GM12878 (cell line): ENCODE data around the gene SLC37A1. TPM values are rescaled to one million over a fixed set of nuclear protein-coding genes. Genes with fewer than 3 reads are reported as not detected.

Experiments
- ATAC-seq: fragments of 200-7000 bp; cut with Tn5 transposase; 3 replicates; pipeline ENCODE4 v1.9.1; 2020; ENCODE audit warnings: mild to moderate bottlenecking, moderate library complexity
- BruUV-seq: library from RNA; stranded (reverse); fragments of 400-500 nt; replicated peaks from 2 replicates; lab custom pipeline; 2021; lab: Mats Ljungman, UMichigan
- CTCF ChIA-PET: fragments of 300-600 bp; sonication (Branson Sonifier 250); formaldehyde crosslinking; extraction: SDS; loops from one replicate; lab custom pipeline; 2021; ENCODE audit warnings: inconsistent platforms; lab: Yijun Ruan, JAX
- POLR2A ChIA-PET: fragments of 350-600 bp; formaldehyde crosslinking; extraction: SDS; loops from one replicate; lab custom pipeline; 2021; ENCODE audit warnings: inconsistent platforms; lab: Charles Lee
- RAD21 ChIA-PET: fragments of 300-600 bp; sonication (Branson Sonifier 250); formaldehyde crosslinking; loops from one replicate; lab custom pipeline; 2023; ENCODE audit warnings: antibody characterized with exemption; ENCODE audit not compliant: unreplicated experiment; lab: Charles Lee
- SMC1A ChIA-PET: fragments of 300-600 bp; sonication (Branson Sonifier 250); formaldehyde crosslinking; loops from one replicate; lab custom pipeline; 2023; ENCODE audit not compliant: unreplicated experiment, uncharacterized antibody; lab: Charles Lee
- DNase-seq: peaks from one replicate; pipeline ENCODE4 v3.0.0-alpha.2; 2011; ENCODE audit warnings: low read depth, low spot score
- FAIRE-seq: peaks from 3 replicates; lab custom pipeline; 2011; peaks lifted over from hg19 to GRCh38; lab: Jason Lieb, UNC
- H2AFZ ChIP-seq: 2 replicates; pipeline ENCODE4 v1.6.0; 2011; ENCODE audit warnings: low read depth, low read length, control low read depth; ENCODE audit not compliant: control insufficient read depth
- H3K27ac ChIP-seq: 2 replicates; pipeline ENCODE4 v1.5.1; 2011; ENCODE audit warnings: control low read depth; ENCODE audit not compliant: control insufficient read depth, insufficient read depth
- H3K27me3 ChIP-seq, 2 experiments: replicated peaks in 1 of 2; 2 replicates each; pipeline versions ENCODE4 v1.6.0 to v1.6.1; 2011; ENCODE audit warnings: low read length in 1 of 2; ENCODE audit not compliant: control insufficient read depth in 2 of 2, insufficient read depth in 2 of 2
- H3K36me3 ChIP-seq, 2 experiments: 2 replicates each; pipeline ENCODE4 v1.5.1; 2011; ENCODE audit warnings: low read length in 1 of 2; ENCODE audit not compliant: control insufficient read depth in 2 of 2, insufficient read depth in 2 of 2
- H3K4me1 ChIP-seq: 2 replicates; pipeline ENCODE4 v1.6.1; 2011; ENCODE audit warnings: mild to moderate bottlenecking, low read length, moderate library complexity, mixed read lengths; ENCODE audit not compliant: control insufficient read depth, insufficient read depth
- H3K4me2 ChIP-seq: 2 replicates; pipeline ENCODE4 v1.6.0; 2011; ENCODE audit warnings: control low read depth; ENCODE audit not compliant: control insufficient read depth, insufficient read depth
- H3K4me3 ChIP-seq: fragments of 200-600 bp; sonication (generic); 2 replicates; pipeline ENCODE4 v1.5.1; 2016
- H3K79me2 ChIP-seq: 2 replicates; pipeline ENCODE4 v1.6.0; 2011; ENCODE audit warnings: low read length; ENCODE audit not compliant: control insufficient read depth, insufficient read depth
- H3K9ac ChIP-seq: 2 replicates; pipeline ENCODE4 v1.8.0; 2011; ENCODE audit warnings: low read length, control low read depth, mixed read lengths; ENCODE audit not compliant: control insufficient read depth, insufficient read depth
- H3K9me3 ChIP-seq: replicated peaks from 3 replicates; pipeline ENCODE4 v1.5.1; 2011; ENCODE audit warnings: mild to moderate bottlenecking, low read length; ENCODE audit not compliant: control insufficient read depth, insufficient read depth
- H4K20me1 ChIP-seq: 2 replicates; pipeline ENCODE4 v1.6.0; 2011; ENCODE audit not compliant: control insufficient read depth, insufficient read depth
- CHD2 ChIP-seq: IDR thresholded peaks from 2 replicates; pipeline ENCODE4 v1.6.1; 2011; ENCODE audit warnings: low read depth, low read length, improper control_type of control experiment, borderline replicate concordance
- ESRRA ChIP-seq: IDR thresholded peaks from 2 replicates; pipeline ENCODE4 v1.6.1; 2012; ENCODE audit warnings: mild to moderate bottlenecking, low read length, improper control_type of control experiment
- WGBS: methylation state at CpG from one replicate; pipeline ENCODE4 v1.1.6; 2016; ENCODE audit warnings: low lambda C conversion rate; ENCODE audit not compliant: insufficient replicate concordance, insufficient coverage; ENCODE audit errors: missing lambda C conversion rate; 5-methylcytosine and 5-hydroxymethylcytosine counted together
- in situ Hi-C: fragments of 300-500 bp; cut with MboI; formaldehyde crosslinking; loops from 9 replicates; pipeline ENCODE4 v1.14.3; 2018; ENCODE audit warnings: mixed read lengths
- intact Hi-C: fragments of 100-400 bp; cut with micrococcal nuclease; formaldehyde crosslinking; loops from one replicate; pipeline ENCODE4 v1.14.2; 2022; ENCODE audit not compliant: unreplicated experiment
- polyA plus RNA-seq, 11 experiments: library from polyadenylated mRNA; depleted of rRNA in 4 of 11; unstranded in 6 of 11; stranded (reverse) in 5 of 11; fragments of >200 nt; fragmentation: Nextera tagmentation in 4 of 11; fragmentation: Illumina TruSeq in 1 of 11; extraction: Ambion mirVana in 4 of 11; extraction: Trizol in 1 of 11; gene quantifications; 1 replicate in 1 of 11; 2 replicates in 10 of 11; pipeline versions ENCODE4 v1.2.1 to v1.2.3, GENCODE V29; 2011 to 2016; ENCODE audit warnings: inconsistent platforms in 2 of 11, missing spikeins in 2 of 11, low read depth in 1 of 11
- total RNA-seq, 4 experiments: library from RNA; depleted of rRNA in 3 of 4; stranded (reverse); fragments of >200 nt in 3 of 4; fragmentation: Illumina TruSeq in 1 of 4; extraction: Trizol in 1 of 4; gene quantifications; 2 replicates each; pipeline versions ENCODE4 v1.2.1 to v1.2.3, GENCODE V29; 2013 to 2021

The SLC37A1 gene
- total and polyA plus RNA-seq, 10 of the 15 experiments (the other 5 are each of a cell fraction or from before 2014, with no cell fraction given) = 1.1 to 35.5 (median 24.4) TPM

DNA sequence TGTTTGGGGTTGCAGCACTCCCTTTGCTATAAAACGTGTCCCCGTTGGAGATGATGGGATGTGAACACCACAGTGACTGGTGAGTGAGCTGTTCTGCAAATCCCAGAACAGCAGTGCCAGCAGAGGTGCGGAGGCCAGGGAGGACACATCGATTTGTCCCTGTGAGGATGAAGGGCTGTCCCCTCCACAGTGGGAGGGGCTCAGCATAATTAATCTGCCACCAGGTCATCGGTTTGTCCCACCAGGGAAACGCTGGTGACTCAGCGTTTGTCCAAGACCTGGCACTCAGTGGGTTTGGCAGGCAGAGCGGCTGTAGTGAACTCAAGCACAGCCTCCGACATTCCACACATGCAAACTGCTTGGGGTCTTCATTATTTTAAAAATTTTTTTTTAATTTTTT is 117.0 kb downstream of the SLC37A1 start:
- TF ChIP-seq ESRRA (no peak), CHD2 (no peak)
- CTCF ChIA-PET = no interaction called here
- Histone ChIP-seq H2AFZ (no peak overlapping the region), H3K4me3 (no peak overlapping the region), H3K9me3 (no peaks in the 10 kb centered on the region; the same call in 2 of the 3 replicates), H3K27ac (no peak overlapping the region), H3K4me2 (no peak overlapping the region), H4K20me1 (no peaks in the 10 kb centered on the region), H3K27me3 (peaks cover 0 to 2% of the 10 kb centered on the region in 2 experiments; a peak in 2 of 4 replicates), H3K9ac (no peak overlapping the region), H3K36me3 (no peaks in the 10 kb centered on the region), H3K79me2 (no peaks in the 10 kb centered on the region), H3K4me1 (no peaks in the 10 kb centered on the region)
- RAD21 ChIA-PET = no interaction called here
- POLR2A ChIA-PET = no interaction called here
- no TSS peak for BruUV-seq
- 22% methylated on average over 9 of the region's 9 CpGs for WGBS
- no peak for FAIRE-seq
- intact Hi-C loops (no loop called here), in situ Hi-C loops (no loop called here)
- DNase-seq = no peak
- no peak for ATAC-seq
- SMC1A ChIA-PET = no interaction called here

Other genes starting within 250 kb of the SLC37A1 start
- not detected in 2 replicates for gene TFF3, start 198.4 kb upstream of the SLC37A1 start, total RNA-seq (2014; rRNA removed)
- not detected in 2 replicates for gene TFF3, start 198.4 kb upstream of the SLC37A1 start, total RNA-seq (2014; rRNA removed; fragmentation: Illumina TruSeq; extraction: Trizol)
- 0.74 TPM in 1 of 2 replicates, not detected in the other for gene TFF3, start 198.4 kb upstream of the SLC37A1 start, total RNA-seq (2021)
- gene TFF3, start 198.4 kb upstream of the SLC37A1 start, polyA plus RNA-seq (2011; rRNA removed) = not detected in 2 replicates
- gene TFF3, start 198.4 kb upstream of the SLC37A1 start, polyA plus RNA-seq (2014; fragmentation: Illumina TruSeq; extraction: Trizol) = not detected in 2 replicates
- not detected for gene TFF3, start 198.4 kb upstream of the SLC37A1 start, polyA plus RNA-seq (2014; fragmentation: Nextera tagmentation; extraction: Ambion mirVana)
- not detected in 2 replicates for gene TFF3, start 198.4 kb upstream of the SLC37A1 start, polyA plus RNA-seq (2014; rRNA removed)
- not detected for gene TFF3, start 198.4 kb upstream of the SLC37A1 start, polyA plus RNA-seq (2016; fragmentation: Nextera tagmentation; extraction: Ambion mirVana)
- not detected in 2 replicates for gene TFF2, start 162.9 kb upstream of the SLC37A1 start, total RNA-seq (2014; rRNA removed)
- not detected in 2 replicates for gene TFF2, start 162.9 kb upstream of the SLC37A1 start, total RNA-seq (2014; rRNA removed; fragmentation: Illumina TruSeq; extraction: Trizol)
- gene TFF2, start 162.9 kb upstream of the SLC37A1 start, total RNA-seq (2021) = not detected in 2 replicates
- 0.24 and 0.56 TPM in 2 replicates for gene TFF2, start 162.9 kb upstream of the SLC37A1 start, polyA plus RNA-seq (2011; rRNA removed)
- gene TFF2, start 162.9 kb upstream of the SLC37A1 start, polyA plus RNA-seq (2014; fragmentation: Illumina TruSeq; extraction: Trizol) = not detected in 2 replicates
- not detected for gene TFF2, start 162.9 kb upstream of the SLC37A1 start, polyA plus RNA-seq (2014; fragmentation: Nextera tagmentation; extraction: Ambion mirVana)
- gene TFF2, start 162.9 kb upstream of the SLC37A1 start, polyA plus RNA-seq (2014; rRNA removed) = not detected in 2 replicates
- gene TFF2, start 162.9 kb upstream of the SLC37A1 start, polyA plus RNA-seq (2016; fragmentation: Nextera tagmentation; extraction: Ambion mirVana) = not detected
- not detected in 2 replicates for gene TFF1, start 147.3 kb upstream of the SLC37A1 start, total RNA-seq (2014; rRNA removed)
- gene TFF1, start 147.3 kb upstream of the SLC37A1 start, total RNA-seq (2014; rRNA removed; fragmentation: Illumina TruSeq; extraction: Trizol) = not detected in 2 replicates
- 0.40 TPM in 1 of 2 replicates, not detected in the other for gene TFF1, start 147.3 kb upstream of the SLC37A1 start, total RNA-seq (2021)
- gene TFF1, start 147.3 kb upstream of the SLC37A1 start, polyA plus RNA-seq (2011; rRNA removed) = not detected in 2 replicates
- gene TFF1, start 147.3 kb upstream of the SLC37A1 start, polyA plus RNA-seq (2014; fragmentation: Illumina TruSeq; extraction: Trizol) = not detected in 2 replicates
- gene TFF1, start 147.3 kb upstream of the SLC37A1 start, polyA plus RNA-seq (2014; fragmentation: Nextera tagmentation; extraction: Ambion mirVana) = under 1 TPM in 1 of 2 experiments, not detected in 1; 0.13 TPM
- gene TFF1, start 147.3 kb upstream of the SLC37A1 start, polyA plus RNA-seq (2014; rRNA removed) = 0.24 TPM in 1 of 2 replicates, not detected in the other
- gene TFF1, start 147.3 kb upstream of the SLC37A1 start, polyA plus RNA-seq (2016; fragmentation: Nextera tagmentation; extraction: Ambion mirVana) = not detected
- 0.65 and 1.4 TPM in 2 replicates for gene TMPRSS3, start 117.8 kb upstream of the SLC37A1 start, total RNA-seq (2014; rRNA removed)
- gene TMPRSS3, start 117.8 kb upstream of the SLC37A1 start, total RNA-seq (2014; rRNA removed; fragmentation: Illumina TruSeq; extraction: Trizol) = 0.63 and 0.83 TPM in 2 replicates
- 0.90 and 1.2 TPM in 2 replicates for gene TMPRSS3, start 117.8 kb upstream of the SLC37A1 start, total RNA-seq (2021)
- not detected in 2 replicates for gene TMPRSS3, start 117.8 kb upstream of the SLC37A1 start, polyA plus RNA-seq (2011; rRNA removed)
- gene TMPRSS3, start 117.8 kb upstream of the SLC37A1 start, polyA plus RNA-seq (2014; fragmentation: Illumina TruSeq; extraction: Trizol) = 0.17 and 0.51 TPM in 2 replicates
- gene TMPRSS3, start 117.8 kb upstream of the SLC37A1 start, polyA plus RNA-seq (2014; fragmentation: Nextera tagmentation; extraction: Ambion mirVana) = 1 to 10 TPM in 1 of 2 experiments, under 1 TPM in 1; 0.82 to 1.5 TPM
- 0.51 and 1.3 TPM in 2 replicates for gene TMPRSS3, start 117.8 kb upstream of the SLC37A1 start, polyA plus RNA-seq (2014; rRNA removed)
- under 1 TPM; 0.56 to 0.59 TPM for gene TMPRSS3, start 117.8 kb upstream of the SLC37A1 start, polyA plus RNA-seq (2016; fragmentation: Nextera tagmentation; extraction: Ambion mirVana)
- 0.05 and 0.17 TPM in 2 replicates for gene UBASH3A, start 110.0 kb upstream of the SLC37A1 start, total RNA-seq (2014; rRNA removed)
- 0.05 and 0.13 TPM in 2 replicates for gene UBASH3A, start 110.0 kb upstream of the SLC37A1 start, total RNA-seq (2014; rRNA removed; fragmentation: Illumina TruSeq; extraction: Trizol)
- gene UBASH3A, start 110.0 kb upstream of the SLC37A1 start, total RNA-seq (2021) = 0.27 and 0.28 TPM in 2 replicates
- gene UBASH3A, start 110.0 kb upstream of the SLC37A1 start, polyA plus RNA-seq (2011; rRNA removed) = 0.16 and 0.33 TPM in 2 replicates
- gene UBASH3A, start 110.0 kb upstream of the SLC37A1 start, polyA plus RNA-seq (2014; fragmentation: Illumina TruSeq; extraction: Trizol) = 0.17 and 0.21 TPM in 2 replicates
- gene UBASH3A, start 110.0 kb upstream of the SLC37A1 start, polyA plus RNA-seq (2014; fragmentation: Nextera tagmentation; extraction: Ambion mirVana) = under 1 TPM in 1 of 2 experiments, not detected in 1; 0.04 TPM
- 0.20 and 0.23 TPM in 2 replicates for gene UBASH3A, start 110.0 kb upstream of the SLC37A1 start, polyA plus RNA-seq (2014; rRNA removed)
- gene UBASH3A, start 110.0 kb upstream of the SLC37A1 start, polyA plus RNA-seq (2016; fragmentation: Nextera tagmentation; extraction: Ambion mirVana) = under 1 TPM; 0.26 to 0.39 TPM
- 0.11 and 0.33 TPM in 2 replicates for gene RSPH1, start 17.6 kb upstream of the SLC37A1 start, total RNA-seq (2014; rRNA removed)
- gene RSPH1, start 17.6 kb upstream of the SLC37A1 start, total RNA-seq (2014; rRNA removed; fragmentation: Illumina TruSeq; extraction: Trizol) = 0.27 and 0.37 TPM in 2 replicates
- 0.27 and 0.28 TPM in 2 replicates for gene RSPH1, start 17.6 kb upstream of the SLC37A1 start, total RNA-seq (2021)
- 0.38 and 0.59 TPM in 2 replicates for gene RSPH1, start 17.6 kb upstream of the SLC37A1 start, polyA plus RNA-seq (2011; rRNA removed)
- gene RSPH1, start 17.6 kb upstream of the SLC37A1 start, polyA plus RNA-seq (2014; fragmentation: Illumina TruSeq; extraction: Trizol) = 0.37 and 0.67 TPM in 2 replicates
- under 1 TPM; 0.37 to 0.38 TPM for gene RSPH1, start 17.6 kb upstream of the SLC37A1 start, polyA plus RNA-seq (2014; fragmentation: Nextera tagmentation; extraction: Ambion mirVana)
- gene RSPH1, start 17.6 kb upstream of the SLC37A1 start, polyA plus RNA-seq (2014; rRNA removed) = 0.19 and 0.81 TPM in 2 replicates
- 1 to 10 TPM; 1.2 to 1.4 TPM for gene RSPH1, start 17.6 kb upstream of the SLC37A1 start, polyA plus RNA-seq (2016; fragmentation: Nextera tagmentation; extraction: Ambion mirVana)
- gene PDE9A, start 139.8 kb downstream of the SLC37A1 start, total RNA-seq (2014; rRNA removed) = 0.11 and 0.22 TPM in 2 replicates
- 0.36 and 0.51 TPM in 2 replicates for gene PDE9A, start 139.8 kb downstream of the SLC37A1 start, total RNA-seq (2014; rRNA removed; fragmentation: Illumina TruSeq; extraction: Trizol)
- 0.28 TPM in 1 of 2 replicates, not detected in the other for gene PDE9A, start 139.8 kb downstream of the SLC37A1 start, total RNA-seq (2021)
- 0.45 and 0.53 TPM in 2 replicates for gene PDE9A, start 139.8 kb downstream of the SLC37A1 start, polyA plus RNA-seq (2011; rRNA removed)
- gene PDE9A, start 139.8 kb downstream of the SLC37A1 start, polyA plus RNA-seq (2014; fragmentation: Illumina TruSeq; extraction: Trizol) = 0.24 and 0.32 TPM in 2 replicates
- under 1 TPM; 0.10 to 0.18 TPM for gene PDE9A, start 139.8 kb downstream of the SLC37A1 start, polyA plus RNA-seq (2014; fragmentation: Nextera tagmentation; extraction: Ambion mirVana)
- gene PDE9A, start 139.8 kb downstream of the SLC37A1 start, polyA plus RNA-seq (2014; rRNA removed) = 0.08 and 0.29 TPM in 2 replicates
- under 1 TPM in 1 of 2 experiments, not detected in 1; 0.20 TPM for gene PDE9A, start 139.8 kb downstream of the SLC37A1 start, polyA plus RNA-seq (2016; fragmentation: Nextera tagmentation; extraction: Ambion mirVana)